Hematopoietic multipotent progenitor cell treated with erythropoietin and hydrocortisone succinate and interleukin-3 and kit ligand, for 4 days (in vitro differentiated cells): ENCODE data around the gene CADM1.

Experiments
- DNase-seq: peaks from one replicate; pipeline ENCODE4 v3.0.0-alpha.2; 2015

The CADM1 gene

DNA sequence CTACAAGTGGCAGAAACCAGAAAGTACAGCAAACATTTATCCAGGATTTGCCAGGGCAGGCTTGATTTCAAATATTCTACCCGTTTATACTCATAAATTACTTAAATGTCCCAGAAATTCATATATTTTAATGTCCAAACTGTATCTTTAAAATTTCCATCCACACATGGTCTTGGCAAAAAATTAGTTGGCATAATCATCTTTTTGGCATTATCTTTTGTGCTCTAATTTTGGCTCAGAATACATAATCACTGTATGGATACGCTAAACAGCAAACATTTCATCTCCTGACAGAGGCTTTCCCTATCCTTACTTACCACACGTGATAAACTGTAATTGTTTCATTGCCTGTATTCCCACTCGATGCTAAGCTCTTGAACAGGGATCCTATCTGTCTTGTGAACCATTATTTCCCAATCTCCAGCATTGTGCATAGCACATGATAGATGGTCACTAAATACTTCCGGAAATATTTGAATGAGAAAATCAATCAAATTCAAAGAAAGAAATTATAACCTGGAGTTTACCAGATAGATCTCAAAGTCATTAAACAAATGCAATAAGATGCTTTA lies 64.2 kb downstream of the CADM1 start:
- DNase-seq, result no peak

DNA sequence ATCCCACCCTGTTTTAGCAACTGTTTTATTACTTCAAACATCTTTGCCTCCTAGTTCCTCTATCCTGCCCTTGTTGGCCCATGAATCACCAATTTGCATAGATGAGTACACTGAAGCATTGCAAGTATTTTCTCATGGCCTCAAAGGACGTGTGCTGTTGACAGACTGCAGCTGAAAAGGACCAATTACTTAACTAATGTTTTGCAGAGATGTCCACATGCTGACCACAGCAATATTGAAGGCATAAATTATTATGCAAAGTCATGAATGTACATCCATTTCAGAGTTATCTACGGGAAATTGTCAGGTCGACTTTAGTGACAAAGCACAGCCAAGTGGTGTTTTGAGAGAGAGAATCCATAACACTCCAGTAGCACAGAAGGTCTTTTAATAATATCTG lies 64.8 kb downstream of the CADM1 start:
- DNase-seq, result no peak

DNA sequence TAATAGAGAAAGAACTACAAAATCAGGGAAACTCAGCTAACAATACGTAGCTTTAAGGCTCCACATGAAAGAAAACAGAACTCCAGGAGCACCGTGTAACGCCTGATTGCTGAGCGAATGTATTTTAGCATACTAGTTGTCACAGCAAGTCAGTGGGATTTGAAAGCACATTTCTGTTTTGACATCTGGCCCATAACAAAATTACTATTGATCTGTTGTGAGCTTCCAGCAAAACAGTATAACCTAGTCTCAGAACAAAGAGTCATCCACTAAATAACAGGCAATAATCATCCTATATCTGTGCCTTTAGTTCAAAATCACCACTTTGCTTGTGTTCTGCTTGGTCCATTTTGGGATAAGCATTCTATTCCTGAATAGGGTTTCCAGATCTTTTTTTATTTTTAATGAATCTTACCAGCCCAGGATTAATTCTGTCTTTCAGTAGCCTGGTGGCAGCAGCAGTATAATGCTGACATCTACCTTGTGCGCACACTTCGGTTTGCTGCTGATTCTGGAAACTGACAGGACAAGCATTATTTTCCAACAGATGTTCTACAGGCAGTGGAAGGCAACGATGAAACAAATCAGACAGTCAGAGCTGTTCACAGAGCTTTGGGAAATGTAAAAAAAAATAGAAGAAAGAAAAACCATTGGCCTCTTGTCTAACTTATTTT lies 66.2 kb downstream of the CADM1 start:
- no peak for DNase-seq

DNA sequence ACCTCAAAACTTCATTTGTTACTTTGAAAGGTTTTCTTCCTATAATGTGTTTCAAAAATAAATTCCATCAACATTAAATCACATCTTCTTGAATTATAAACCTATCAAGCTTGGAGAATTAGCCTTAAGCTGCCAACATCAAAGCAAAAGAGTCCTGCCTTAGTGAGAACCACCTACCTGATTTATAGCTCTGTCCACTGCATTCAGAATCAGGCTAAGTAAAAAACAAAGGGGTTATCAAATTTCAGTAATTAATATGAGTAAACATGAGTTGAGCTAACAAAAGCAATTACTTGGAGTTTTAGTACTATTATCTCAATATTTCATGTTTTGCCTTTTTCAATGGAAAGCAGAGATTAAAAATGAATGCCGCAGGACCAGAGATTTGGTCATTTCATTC lies 73.9 kb downstream of the CADM1 start:
- DNase-seq, result no peak

DNA sequence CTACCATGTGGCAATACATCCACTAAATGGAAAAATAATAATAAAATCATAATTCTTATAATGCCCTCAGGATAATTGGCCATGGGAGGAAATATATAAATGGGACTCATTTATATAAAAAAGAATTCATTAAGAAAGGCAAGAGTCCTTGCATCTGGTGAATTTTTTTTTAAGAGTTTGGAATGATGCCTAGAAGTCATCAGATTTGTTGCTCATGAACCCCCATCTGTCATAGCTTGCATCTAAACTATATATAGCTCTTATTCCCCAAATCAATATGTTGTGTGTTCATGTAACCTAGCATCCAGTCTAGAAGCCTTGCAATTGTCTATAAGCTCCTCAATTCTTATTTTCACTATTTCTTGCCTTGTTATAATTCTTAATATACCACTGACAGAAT lies 75.9 kb downstream of the CADM1 start:
- no peak for DNase-seq

GRCh38 chr11:115425816-115426215 lies 78.4 kb downstream of the CADM1 start:
- DNase-seq, result no peak

GRCh38 chr11:115425250-115425649 lies 79.0 kb downstream of the CADM1 start:
- no peak for DNase-seq

GRCh38 chr11:115423728-115424459 lies 80.3 kb downstream of the CADM1 start:
- no peak for DNase-seq

DNA sequence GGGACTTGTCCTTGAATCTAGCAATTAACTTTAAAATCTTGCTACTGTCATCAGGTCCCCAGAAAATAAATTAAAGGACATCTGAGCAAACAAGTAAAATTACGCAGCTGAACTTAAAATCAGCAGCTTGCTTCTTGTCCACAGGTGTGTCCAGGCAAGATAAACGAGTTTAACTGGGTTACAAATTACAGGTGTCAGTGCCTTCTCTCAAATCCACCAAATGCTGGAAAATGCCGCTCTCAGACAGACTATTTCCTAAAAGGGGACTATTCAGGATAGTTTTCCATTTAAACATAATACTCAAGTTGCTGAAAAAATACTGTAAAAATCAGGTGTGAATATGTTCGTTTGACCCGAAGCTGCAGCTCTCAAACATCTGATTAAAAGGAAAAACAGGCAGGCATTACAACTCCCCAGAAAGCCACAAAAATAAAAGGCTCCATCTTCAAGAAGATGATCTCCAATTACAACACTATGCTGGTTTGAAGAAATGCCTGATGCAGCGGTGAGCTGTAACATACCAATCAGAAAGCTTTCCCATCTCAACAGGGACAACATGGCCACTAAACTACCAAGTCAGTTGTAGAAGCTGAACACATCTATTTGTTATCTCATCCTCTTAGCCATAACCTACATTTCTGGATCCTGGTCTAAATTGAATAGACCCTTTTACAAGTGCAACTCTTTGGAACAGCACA lies 82.1 kb downstream of the CADM1 start:
- no peak for DNase-seq

- DNase-seq, result no peak
Measured at GRCh38 chr11:115421352-115421991, 82.7 kb downstream of the CADM1 start.

- no peak for DNase-seq
Measured at GRCh38 chr11:115420505-115420904, 83.7 kb downstream of the CADM1 start.

- DNase-seq, result no peak
Measured at GRCh38 chr11:115418626-115419025, 85.6 kb downstream of the CADM1 start.

DNA sequence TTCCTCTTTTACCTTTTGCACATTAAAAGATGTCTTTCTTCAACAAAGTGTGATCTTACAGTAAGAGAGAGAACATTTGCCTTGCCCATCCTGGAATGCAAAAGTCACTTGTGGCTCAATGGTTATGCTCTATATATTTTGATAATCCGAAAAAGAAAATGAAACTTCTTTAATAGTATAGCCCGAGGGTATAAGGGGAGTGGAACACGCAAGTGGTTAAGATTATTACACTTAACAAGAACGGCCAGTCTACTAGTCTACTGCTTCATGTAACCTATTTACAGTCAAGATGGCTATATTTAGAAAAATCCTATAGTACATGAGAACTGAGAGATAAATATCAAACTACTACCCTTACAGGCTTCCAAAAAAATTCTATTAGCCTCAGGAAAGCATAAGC lies 86.1 kb downstream of the CADM1 start:
- DNase-seq, result no peak

GRCh38 chr11:115411120-115411519 lies 93.1 kb downstream of the CADM1 start:
- no peak for DNase-seq

DNA sequence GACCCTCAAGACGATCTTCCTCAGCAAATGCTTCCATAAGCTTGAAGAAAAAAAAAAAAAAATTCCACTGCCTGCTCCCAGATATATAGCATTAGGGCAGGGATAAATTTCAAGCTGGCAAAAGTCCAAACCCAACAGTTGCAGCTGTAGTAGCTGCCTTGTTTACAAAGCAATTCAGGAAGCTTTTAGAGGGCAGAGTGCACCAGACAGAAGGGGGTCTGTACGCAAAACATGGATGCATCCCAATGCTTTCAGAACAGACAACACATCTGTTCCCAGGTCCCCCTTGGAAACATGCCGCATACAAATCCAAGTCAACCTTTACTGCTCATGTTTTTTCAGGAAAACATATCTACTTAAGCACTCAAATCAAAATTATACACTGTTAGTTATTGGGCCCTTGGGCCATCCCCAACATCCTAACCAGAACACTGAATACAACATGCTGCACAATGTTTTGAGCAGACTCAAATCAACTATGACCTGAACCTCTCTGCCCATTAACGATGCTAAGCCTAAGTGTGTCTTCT lies 94.5 kb downstream of the CADM1 start:
- no peak for DNase-seq

- no peak for DNase-seq
Measured at GRCh38 chr11:115409116-115409670, 95.0 kb downstream of the CADM1 start.

DNA sequence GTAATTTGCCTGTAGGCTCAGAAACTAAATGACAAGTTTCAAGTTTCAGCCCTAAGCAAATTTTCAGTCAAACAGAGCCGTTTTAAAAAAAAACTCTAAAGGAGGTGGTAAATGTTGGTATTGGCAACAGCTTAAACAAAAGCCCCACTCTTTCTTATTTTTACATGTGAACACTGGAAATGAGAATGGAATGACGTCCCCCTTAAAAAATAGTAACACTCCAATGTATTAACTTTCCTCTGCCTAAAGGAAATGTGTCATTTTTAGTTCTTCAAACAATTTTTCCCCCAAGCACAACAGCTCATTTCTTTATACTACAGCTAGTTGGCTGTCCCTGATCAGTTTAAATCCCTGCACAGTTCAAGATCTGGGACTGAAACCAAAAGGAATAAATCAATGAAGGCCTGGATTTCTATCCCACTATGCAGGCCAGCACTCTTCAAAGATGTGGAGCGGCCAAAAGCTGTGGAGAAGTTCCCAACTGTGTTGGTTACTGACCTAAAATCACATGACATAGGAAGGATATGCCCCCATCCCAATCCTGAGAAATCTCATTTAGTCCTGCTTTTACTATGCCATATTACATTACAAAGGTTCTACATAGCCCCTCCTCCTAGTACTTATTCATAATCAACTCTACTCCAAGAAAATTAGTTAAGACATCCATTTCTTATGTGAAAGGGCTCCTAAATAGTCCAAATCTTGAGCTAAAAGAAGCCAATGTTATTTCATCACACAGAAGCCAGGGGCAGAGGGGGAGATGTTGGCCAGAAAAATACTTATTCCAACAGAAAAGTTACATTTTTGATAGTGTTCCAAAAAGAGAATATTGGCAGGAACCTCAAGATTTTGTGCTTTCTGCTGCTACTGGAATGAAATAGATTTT lies 95.9 kb downstream of the CADM1 start:
- DNase-seq, result no peak

GRCh38 chr11:115407496-115407895 lies 96.7 kb downstream of the CADM1 start:
- no peak for DNase-seq

- DNase-seq, result no peak
Measured at GRCh38 chr11:115406404-115406803, 97.8 kb downstream of the CADM1 start.

DNA sequence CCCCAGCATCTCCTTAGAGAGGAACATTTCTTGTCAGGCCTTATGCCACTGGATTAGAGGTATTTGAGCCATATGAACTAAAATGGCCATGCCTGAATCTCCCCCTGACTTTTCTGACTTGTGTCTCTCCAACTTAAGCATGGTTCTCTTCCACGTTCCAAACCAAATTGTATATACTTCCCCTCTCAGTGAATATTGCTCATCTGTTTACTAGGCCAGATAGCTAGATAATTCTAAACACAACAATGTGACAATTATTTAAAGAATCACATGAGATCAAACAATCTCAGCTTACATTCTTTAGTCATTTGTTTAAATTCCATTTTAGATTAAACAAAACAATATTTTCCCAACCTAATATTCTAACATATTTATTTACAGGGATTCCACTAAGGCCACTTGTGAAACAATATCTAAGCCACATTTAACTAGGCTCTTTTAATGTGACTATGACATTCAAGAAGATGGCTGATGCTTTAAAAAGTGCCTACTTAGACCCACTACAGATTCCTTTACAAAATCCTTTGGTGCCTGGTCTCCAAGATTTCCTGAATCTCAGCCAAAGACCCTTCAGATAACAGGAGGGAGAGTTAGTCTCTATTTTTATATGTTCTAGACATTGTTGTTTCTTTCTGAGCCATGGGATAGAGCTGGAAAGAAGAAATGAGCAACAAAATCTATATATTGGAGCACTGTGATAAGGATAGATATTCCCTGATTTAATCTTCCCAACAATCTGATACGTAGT lies 105.7 kb downstream of the CADM1 start:
- DNase-seq, result no peak

- DNase-seq, result no peak
Measured at GRCh38 chr11:115396533-115396932, 107.7 kb downstream of the CADM1 start.
